Esophagus muscularis mucosa (tissue), 4 donors: ENCODE results near the gene CNOT2.
"Not testable (repeated sequence)": the region's sequence is repeated elsewhere in the genome, so short reads cannot be mapped to it uniquely, and the experiment has no call there.

Experiments
- CTCF ChIP-seq, 3 experiments: fragments of 200-600 bp in 2 of 3; fragments of 450-650 bp in 1 of 3; sonication (generic) in 2 of 3; IDR thresholded peaks; one replicate each; pipeline ENCODE4 v1.5.1; 2017 to 2019; ENCODE audit warnings: antibody characterized with exemption in 3 of 3, mild to moderate bottlenecking in 2 of 3, moderate library complexity in 1 of 3
- EP300 ChIP-seq: sonication (generic); formaldehyde crosslinking; IDR thresholded peaks from one replicate; pipeline ENCODE4 v1.6.1; 2017; ENCODE audit warnings: antibody characterized with exemption
- POLR2A ChIP-seq: fragments of 450-650 bp; IDR thresholded peaks from one replicate; pipeline ENCODE4 v1.6.1; 2017; ENCODE audit warnings: antibody characterized with exemption, moderate library complexity, mild to moderate bottlenecking, low read depth
- POLR2AphosphoS5 ChIP-seq, 2 donors: sonication (generic); formaldehyde crosslinking; IDR thresholded peaks; one replicate each; pipeline ENCODE4 v1.6.1; 2017; ENCODE audit warnings: antibody characterized with exemption in 2 of 2

- not testable (repeated sequence) for TF ChIP-seq POLR2AphosphoS5 (IDR thresholded peaks at IDR 0.05); CTCF (IDR thresholded peaks at IDR 0.05); POLR2A; EP300
Measured at GRCh38 chr12:70304684-70305555, 61.7 kb downstream of the CNOT2 start.
